Loucy (cell line): ENCODE results near the gene CLEC16A.

Experiments
- H2AFZ ChIP-seq: fragments of 200-600 bp; sonication (generic); 2 replicates; pipeline ENCODE4 v1.6.0; 2016; ENCODE audit warnings: antibody characterized with exemption, mild to moderate bottlenecking, low read length, moderate library complexity
- H3F3A ChIP-seq: fragments of 200-600 bp; 2 replicates; pipeline ENCODE4 v1.6.0; 2016; ENCODE audit warnings: antibody characterized with exemption, low read depth, mild to moderate bottlenecking
- H3K27me3 ChIP-seq: fragments of 200-600 bp; sonication (generic); 2 replicates; pipeline ENCODE4 v1.6.1; 2014; ENCODE audit warnings: low read length, mild to moderate bottlenecking; ENCODE audit not compliant: insufficient read depth, poor library complexity, severe bottlenecking
- H3K36me3 ChIP-seq: fragments of 200-600 bp; sonication (generic); 2 replicates; pipeline ENCODE4 v1.6.1; 2016; ENCODE audit warnings: low read length; ENCODE audit not compliant: insufficient read depth
- H3K4me1 ChIP-seq: fragments of 200-600 bp; sonication (generic); 2 replicates; pipeline ENCODE4 v1.5.1; 2014; ENCODE audit warnings: low read length, mild to moderate bottlenecking; ENCODE audit not compliant: insufficient read depth, poor library complexity, severe bottlenecking
- H3K4me2 ChIP-seq: fragments of 200-600 bp; sonication (generic); 2 replicates; pipeline ENCODE4 v1.6.0; 2014; ENCODE audit warnings: antibody characterized with exemption, low read length, low read depth, mild to moderate bottlenecking; ENCODE audit not compliant: poor library complexity, severe bottlenecking
- H3K4me3 ChIP-seq: fragments of 200-600 bp; sonication (generic); 2 replicates; pipeline ENCODE4 v1.5.1; 2014; ENCODE audit warnings: low read length, mild to moderate bottlenecking, mixed read lengths; ENCODE audit not compliant: poor library complexity, severe bottlenecking
- H3K79me2 ChIP-seq: fragments of 200-600 bp; sonication (generic); 2 replicates; pipeline ENCODE4 v1.6.1; 2014; ENCODE audit warnings: low read length; ENCODE audit not compliant: insufficient read depth
- H3K9ac ChIP-seq: fragments of 200-600 bp; sonication (generic); 2 replicates; pipeline ENCODE4 v1.6.0; 2014; ENCODE audit warnings: mild to moderate bottlenecking, low read depth, low read length, moderate library complexity; ENCODE audit not compliant: poor library complexity, severe bottlenecking
- H3K9me2 ChIP-seq: fragments of 200-600 bp; sonication (generic); replicated peaks from 2 replicates; pipeline ENCODE4 v1.6.1; 2016; ENCODE audit warnings: low read depth, low read length, mixed read lengths
- H3K9me3 ChIP-seq: fragments of 200-600 bp; sonication (generic); 2 replicates; pipeline ENCODE4 v1.6.1; 2014; ENCODE audit warnings: mild to moderate bottlenecking, antibody characterized with exemption, low read length, low read depth; ENCODE audit not compliant: insufficient read depth
- H4K20me1 ChIP-seq: fragments of 200-600 bp; sonication (generic); 2 replicates; pipeline ENCODE4 v1.6.0; 2014; ENCODE audit warnings: antibody characterized with exemption, low read length, mild to moderate bottlenecking; ENCODE audit not compliant: insufficient read depth, poor library complexity, severe bottlenecking
- CTCF ChIP-seq: fragments of 200-600 bp; sonication (generic); conservative IDR thresholded peaks from 2 replicates; pipeline ENCODE4 v1.5.1; 2014; ENCODE audit warnings: mild to moderate bottlenecking, antibody characterized with exemption, low read length
- EZH2phosphoT487 ChIP-seq: fragments of 200-600 bp; IDR thresholded peaks from 2 replicates; pipeline ENCODE4 v1.6.1; 2018; ENCODE audit warnings: antibody characterized with exemption, mild to moderate bottlenecking, moderate library complexity, borderline replicate concordance

Gene CLEC16A

GRCh38 chr16:11182411-11182810, 238.0 kb downstream of the CLEC16A start:
- no peaks in the 10 kb centered on the region for H3K9me3 ChIP-seq
- H3K27me3 ChIP-seq, result no peaks in the 10 kb centered on the region
- H3K4me3 ChIP-seq, result no peak overlapping the region
- H3K9ac ChIP-seq, result no peak overlapping the region
- H3K9me2 ChIP-seq, result no peaks in the 10 kb centered on the region
- no peaks in the 10 kb centered on the region for H3K79me2 ChIP-seq
- H3K4me1 ChIP-seq, result peaks cover 4% of the 10 kb centered on the region
- no peak for TF ChIP-seq EZH2phosphoT487
- no peak for TF ChIP-seq CTCF
- no peaks in the 10 kb centered on the region for H3K36me3 ChIP-seq
- no peaks in the 10 kb centered on the region for H3F3A ChIP-seq
- H3K4me2 ChIP-seq, result no peak overlapping the region
- no peak overlapping the region for H2AFZ ChIP-seq
- no peaks in the 10 kb centered on the region for H4K20me1 ChIP-seq

GRCh38 chr16:11183035-11183812, 238.9 kb downstream of the CLEC16A start:
- Histone ChIP-seq H2AFZ (no peak overlapping the region), H3K9me3 (no peaks in the 10 kb centered on the region), H3K4me3 (no peak overlapping the region), H3K4me1 (peaks cover 4% of the 10 kb centered on the region), H3K9me2 (no peaks in the 10 kb centered on the region), H3K79me2 (no peaks in the 10 kb centered on the region), H3K36me3 (no peaks in the 10 kb centered on the region), H3K27me3 (no peaks in the 10 kb centered on the region), H3F3A (no peaks in the 10 kb centered on the region), H3K4me2 (no peak overlapping the region), H4K20me1 (no peaks in the 10 kb centered on the region), H3K9ac (no peak overlapping the region)
- TF ChIP-seq EZH2phosphoT487, result no peak
- TF ChIP-seq CTCF, result no peak

GRCh38 chr16:11183951-11184350, 239.6 kb downstream of the CLEC16A start:
- no peaks in the 10 kb centered on the region for H3K36me3 ChIP-seq
- no peak overlapping the region for H3K4me3 ChIP-seq
- H3F3A ChIP-seq, result no peaks in the 10 kb centered on the region
- H3K27me3 ChIP-seq, result no peaks in the 10 kb centered on the region
- peaks cover 4% of the 10 kb centered on the region for H3K4me1 ChIP-seq
- H3K9me2 ChIP-seq, result no peaks in the 10 kb centered on the region
- no peaks in the 10 kb centered on the region for H3K9me3 ChIP-seq
- H3K4me2 ChIP-seq, result no peak overlapping the region
- no peak overlapping the region for H2AFZ ChIP-seq
- no peak overlapping the region for H3K9ac ChIP-seq
- no peaks in the 10 kb centered on the region for H4K20me1 ChIP-seq
- TF ChIP-seq CTCF, result no peak
- TF ChIP-seq EZH2phosphoT487, result no peak
- H3K79me2 ChIP-seq, result no peaks in the 10 kb centered on the region
